Neutrophil (primary cell): Measurements from ENCODE around the gene RDX.

ENCODE experiments used
- H3K27ac ChIP-seq: fragments of 200-600 bp; sonication (generic); 2 replicates; pipeline ENCODE4 v1.5.1; 2016; ENCODE audit warnings: mild to moderate bottlenecking, moderate library complexity
- H3K27me3 ChIP-seq: fragments of 200-600 bp; sonication (generic); 2 replicates; pipeline ENCODE4 v1.6.0; 2016; ENCODE audit warnings: mild to moderate bottlenecking
- H3K36me3 ChIP-seq: fragments of 200-600 bp; sonication (generic); 2 replicates; pipeline ENCODE4 v1.5.1; 2017
- H3K4me1 ChIP-seq, 2 experiments: fragments of 200-600 bp in 1 of 2; sonication (generic) in 1 of 2; 1 replicate in 1 of 2; 2 replicates in 1 of 2; pipeline versions ENCODE4 v1.5.1 to v1.6.1; 2013 to 2016; ENCODE audit warnings: low read depth in 1 of 2, low read length in 1 of 2, mild to moderate bottlenecking in 1 of 2, moderate library complexity in 1 of 2; ENCODE audit not compliant: control insufficient read depth in 1 of 2, insufficient read depth in 1 of 2
- H3K4me3 ChIP-seq, 2 experiments: fragments of 200-600 bp in 1 of 2; sonication (generic) in 1 of 2; 1 replicate in 1 of 2; 2 replicates in 1 of 2; pipeline ENCODE4 v1.5.1; 2013 to 2016; ENCODE audit warnings: low read depth in 1 of 2, low read length in 1 of 2, mild to moderate bottlenecking in 1 of 2, moderate library complexity in 1 of 2
- H3K9me3 ChIP-seq: fragments of 200-600 bp; sonication (generic); 2 replicates; pipeline ENCODE4 v1.5.1; 2016
- CTCF ChIP-seq: fragments of 200-600 bp; sonication (generic); IDR thresholded peaks from 2 replicates; pipeline ENCODE4 v1.5.1; 2016; ENCODE audit warnings: antibody characterized with exemption

The RDX gene

DNA sequence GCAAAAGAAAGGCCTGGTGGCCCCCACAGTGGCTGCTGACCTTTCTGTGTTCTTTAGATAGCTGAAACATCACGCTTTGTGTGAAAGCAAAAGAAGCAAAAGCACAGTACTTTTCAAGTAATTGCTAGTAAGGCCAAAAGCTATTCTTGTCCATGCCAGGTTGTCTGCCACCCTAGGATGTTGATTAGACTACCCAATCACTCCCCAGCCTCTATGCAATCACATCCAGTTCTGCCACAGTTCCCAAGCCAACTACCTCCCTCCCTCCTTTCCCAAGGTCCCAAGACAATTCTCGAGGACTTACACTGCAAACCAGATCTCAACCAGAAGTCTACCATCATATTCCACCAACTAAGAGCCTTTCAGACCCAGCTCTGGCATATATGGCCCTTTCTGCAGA, 46.2 kb downstream of the RDX start:
- Histone ChIP-seq H3K4me1 (no peaks in the 10 kb centered on the region), H3K9me3 (no peaks in the 10 kb centered on the region), H3K4me3 (no peak overlapping the region), H3K27ac (no peak overlapping the region), H3K36me3 (peaks cover 18% of the 10 kb centered on the region), H3K27me3 (no peaks in the 10 kb centered on the region)
- TF ChIP-seq CTCF, result no peak

DNA sequence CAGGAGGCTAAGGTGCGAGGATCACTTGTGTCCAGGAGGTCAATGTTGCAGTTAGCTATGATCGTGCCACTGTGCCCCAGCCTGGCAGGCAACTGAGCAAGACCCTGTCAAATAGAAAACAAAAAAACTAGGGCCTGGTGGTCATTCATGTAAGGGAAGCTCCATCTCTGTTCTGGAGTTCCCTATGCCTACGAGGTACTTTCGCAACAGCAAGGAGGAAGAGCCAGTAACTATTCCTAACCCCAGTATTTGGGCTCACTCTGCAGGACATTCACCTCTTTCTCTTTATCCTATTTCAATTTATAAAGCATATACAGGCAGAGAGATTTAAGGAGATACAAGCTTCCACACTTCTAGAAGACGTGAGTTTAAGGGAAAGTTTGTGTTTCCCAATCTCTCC, 46.6 kb downstream of the RDX start:
- Histone ChIP-seq H3K27ac (no peak overlapping the region), H3K4me3 (no peak overlapping the region), H3K36me3 (peaks cover 18% of the 10 kb centered on the region), H3K27me3 (no peaks in the 10 kb centered on the region), H3K4me1 (no peaks in the 10 kb centered on the region), H3K9me3 (no peaks in the 10 kb centered on the region)
- TF ChIP-seq CTCF, result no peak

DNA sequence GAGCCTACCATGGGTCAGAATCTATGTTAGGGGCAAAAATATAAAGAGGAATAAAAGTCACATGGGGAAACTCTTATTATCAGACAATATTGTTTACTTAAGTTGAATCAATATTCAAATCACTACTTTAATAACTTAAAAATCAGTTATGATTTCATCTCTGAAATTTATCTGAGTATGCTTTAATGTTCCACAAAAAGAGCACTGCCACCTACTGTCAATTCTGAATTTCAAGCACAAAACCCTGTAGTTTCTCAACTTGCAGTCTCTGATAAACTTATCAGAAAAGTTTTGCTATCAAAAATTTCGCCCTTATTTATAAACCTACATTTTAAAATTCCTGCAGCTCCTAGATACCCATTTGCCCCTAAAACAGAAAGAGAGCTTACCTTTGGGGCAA, 47.3 kb downstream of the RDX start:
- Histone ChIP-seq H3K9me3 (no peaks in the 10 kb centered on the region), H3K4me1 (no peaks in the 10 kb centered on the region), H3K27ac (no peak overlapping the region), H3K4me3 (no peak overlapping the region), H3K27me3 (no peaks in the 10 kb centered on the region), H3K36me3 (peaks cover 17% of the 10 kb centered on the region)
- no peak for TF ChIP-seq CTCF

- Histone ChIP-seq H3K4me1 (no peaks in the 10 kb centered on the region), H3K36me3 (no peaks in the 10 kb centered on the region), H3K4me3 (no peak overlapping the region), H3K27ac (no peak overlapping the region), H3K27me3 (no peaks in the 10 kb centered on the region), H3K9me3 (no peaks in the 10 kb centered on the region)
- no peak for TF ChIP-seq CTCF
Measured at GRCh38 chr11:110243791-110244190, 52.6 kb downstream of the RDX start.

DNA sequence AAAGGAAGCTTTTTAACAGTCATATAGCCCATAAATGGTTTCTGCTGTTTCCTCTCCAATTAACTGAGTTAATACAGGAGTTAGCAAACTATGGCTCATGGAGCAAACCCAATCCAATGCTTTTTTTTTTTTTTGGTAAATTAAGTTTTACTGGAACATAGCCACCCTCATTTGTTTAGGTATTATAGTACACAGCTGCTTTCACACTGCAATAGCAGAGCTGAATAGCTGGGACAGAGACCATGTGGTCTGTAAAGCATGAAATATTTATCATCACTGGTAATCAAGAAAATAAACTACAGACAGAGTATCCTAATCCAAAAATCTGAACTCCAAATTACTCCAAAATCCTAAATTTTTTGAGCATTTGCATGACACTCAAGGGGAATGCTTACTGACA, 53.7 kb downstream of the RDX start:
- Histone ChIP-seq H3K9me3 (no peaks in the 10 kb centered on the region), H3K36me3 (no peaks in the 10 kb centered on the region), H3K4me3 (no peak overlapping the region), H3K27me3 (no peaks in the 10 kb centered on the region), H3K4me1 (no peaks in the 10 kb centered on the region), H3K27ac (no peak overlapping the region)
- no peak for TF ChIP-seq CTCF

GRCh38 chr11:110242188-110242587, 54.2 kb downstream of the RDX start:
- H3K36me3 ChIP-seq, result no peaks in the 10 kb centered on the region
- no peaks in the 10 kb centered on the region for H3K4me1 ChIP-seq
- H3K4me3 ChIP-seq, result no peak overlapping the region
- H3K27ac ChIP-seq, result no peak overlapping the region
- H3K27me3 ChIP-seq, result no peaks in the 10 kb centered on the region
- no peak for TF ChIP-seq CTCF
- no peaks in the 10 kb centered on the region for H3K9me3 ChIP-seq
